ENCODE data around the gene GRIN2A. TPM values are rescaled to one million over a fixed set of nuclear protein-coding genes. Genes with fewer than 3 reads are reported as not detected.

GRIN2A gene
- total RNA-seq, 2 donors from 2014 or later, result 0.26 to 21.4 TPM

DNA sequence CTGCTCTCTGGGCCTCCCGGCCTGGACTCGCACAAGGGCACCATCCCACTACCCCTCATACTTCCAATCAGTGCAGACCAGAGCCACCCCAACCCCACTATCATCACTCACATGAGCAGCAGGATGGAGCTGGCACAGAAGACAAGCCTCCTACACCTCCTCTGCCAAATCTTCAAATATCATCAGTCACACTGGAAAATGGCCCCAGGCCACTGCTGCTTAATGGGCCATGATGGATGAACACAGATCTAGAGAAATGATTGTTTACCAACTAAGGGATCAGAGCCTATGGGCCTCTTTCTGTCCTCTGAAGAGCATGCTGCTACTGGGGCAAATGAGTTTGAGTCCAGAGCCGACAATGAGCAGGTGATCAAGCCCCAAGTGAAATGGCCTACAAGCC is 165.5 kb downstream of the GRIN2A start:
- ATAC-seq, result no peak
- Histone ChIP-seq H3K4me3 (no peak overlapping the region), H3K9me3 (no peaks in the 10 kb centered on the region), H3K27me3 (no peaks in the 10 kb centered on the region), H3K27ac (no peak overlapping the region), H3K36me3 (replicated peaks in 1 of 2; ENCODE audit: insufficient read depth in 1 of 2, low read depth in 2 of 2) (no peaks in the 10 kb centered on the region), H3K4me1 (no peaks in the 10 kb centered on the region)
- no peak for DNase-seq
- intact Hi-C loops (cut with DNase I), result no loop called here
- 45 to 54% methylated on average over 3 of the region's 3 CpGs for WGBS, 2 donors
- no peak for TF ChIP-seq POLR2A (IDR thresholded peaks at IDR 0.05)
- TF ChIP-seq, protein P1, sequence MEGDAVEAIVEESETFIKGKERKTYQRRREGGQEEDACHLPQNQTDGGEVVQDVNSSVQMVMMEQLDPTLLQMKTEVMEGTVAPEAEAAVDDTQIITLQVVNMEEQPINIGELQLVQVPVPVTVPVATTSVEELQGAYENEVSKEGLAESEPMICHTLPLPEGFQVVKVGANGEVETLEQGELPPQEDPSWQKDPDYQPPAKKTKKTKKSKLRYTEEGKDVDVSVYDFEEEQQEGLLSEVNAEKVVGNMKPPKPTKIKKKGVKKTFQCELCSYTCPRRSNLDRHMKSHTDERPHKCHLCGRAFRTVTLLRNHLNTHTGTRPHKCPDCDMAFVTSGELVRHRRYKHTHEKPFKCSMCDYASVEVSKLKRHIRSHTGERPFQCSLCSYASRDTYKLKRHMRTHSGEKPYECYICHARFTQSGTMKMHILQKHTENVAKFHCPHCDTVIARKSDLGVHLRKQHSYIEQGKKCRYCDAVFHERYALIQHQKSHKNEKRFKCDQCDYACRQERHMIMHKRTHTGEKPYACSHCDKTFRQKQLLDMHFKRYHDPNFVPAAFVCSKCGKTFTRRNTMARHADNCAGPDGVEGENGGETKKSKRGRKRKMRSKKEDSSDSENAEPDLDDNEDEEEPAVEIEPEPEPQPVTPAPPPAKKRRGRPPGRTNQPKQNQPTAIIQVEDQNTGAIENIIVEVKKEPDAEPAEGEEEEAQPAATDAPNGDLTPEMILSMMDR (IDR thresholded peaks at IDR 0.05), result no peak

GRCh38 chr16:10015397-10015796 is 166.8 kb downstream of the GRIN2A start:
- Histone ChIP-seq H3K36me3 (replicated peaks in 1 of 2; ENCODE audit: insufficient read depth in 1 of 2, low read depth in 2 of 2) (no peaks in the 10 kb centered on the region), H3K4me3 (no peak overlapping the region), H3K27ac (no peak overlapping the region), H3K27me3 (no peaks in the 10 kb centered on the region), H3K4me1 (no peaks in the 10 kb centered on the region), H3K9me3 (no peaks in the 10 kb centered on the region)
- TF ChIP-seq, protein P1 (IDR thresholded peaks at IDR 0.05), result no peak
- no peak for TF ChIP-seq POLR2A (IDR thresholded peaks at IDR 0.05)
- no peak for ATAC-seq
- DNase-seq, result no peak
- 79 to 87% methylated on average over 3 of the region's 3 CpGs for WGBS, 2 donors
- intact Hi-C loops (cut with DNase I), result no loop called here

GRCh38 chr16:10013774-10014173 is 168.5 kb downstream of the GRIN2A start:
- no peaks in the 10 kb centered on the region for H3K36me3 ChIP-seq (replicated peaks in 1 of 2; ENCODE audit: insufficient read depth in 1 of 2, low read depth in 2 of 2)
- intact Hi-C loops (cut with DNase I), result no loop called here
- 29 to 34% methylated on average over 5 of the region's 5 CpGs for WGBS, 2 donors
- no peaks in the 10 kb centered on the region for H3K9me3 ChIP-seq
- TF ChIP-seq, protein P1 (IDR thresholded peaks at IDR 0.05), result no peak
- TF ChIP-seq POLR2A (IDR thresholded peaks at IDR 0.05), result no peak
- no peak overlapping the region for H3K27ac ChIP-seq
- H3K4me3 ChIP-seq, result no peak overlapping the region
- no peaks in the 10 kb centered on the region for H3K27me3 ChIP-seq
- no peak for DNase-seq
- no peak for ATAC-seq
- no peaks in the 10 kb centered on the region for H3K4me1 ChIP-seq

GRCh38 chr16:10013364-10013763 is 168.9 kb downstream of the GRIN2A start:
- H3K27me3 ChIP-seq, result no peaks in the 10 kb centered on the region
- no peaks in the 10 kb centered on the region for H3K36me3 ChIP-seq (replicated peaks in 1 of 2; ENCODE audit: insufficient read depth in 1 of 2, low read depth in 2 of 2)
- no peak overlapping the region for H3K27ac ChIP-seq
- no peak for ATAC-seq
- TF ChIP-seq, protein P1 (IDR thresholded peaks at IDR 0.05), result no peak
- TF ChIP-seq POLR2A (IDR thresholded peaks at IDR 0.05), result no peak
- no peaks in the 10 kb centered on the region for H3K4me1 ChIP-seq
- no peaks in the 10 kb centered on the region for H3K9me3 ChIP-seq
- intact Hi-C loops (cut with DNase I), result no loop called here
- 63 to 64% methylated on average over 4 of the region's 4 CpGs for WGBS, 2 donors
- no peak for DNase-seq
- no peak overlapping the region for H3K4me3 ChIP-seq

- WGBS, 2 donors, result 63 to 76% methylated on average over 6 of the region's 6 CpGs
- Histone ChIP-seq H3K4me3 (no peak overlapping the region), H3K4me1 (no peaks in the 10 kb centered on the region), H3K36me3 (replicated peaks in 1 of 2; ENCODE audit: insufficient read depth in 1 of 2, low read depth in 2 of 2) (no peaks in the 10 kb centered on the region), H3K27me3 (no peaks in the 10 kb centered on the region), H3K9me3 (no peaks in the 10 kb centered on the region), H3K27ac (no peak overlapping the region)
- intact Hi-C loops (cut with DNase I), result no loop called here
- TF ChIP-seq POLR2A (IDR thresholded peaks at IDR 0.05), result no peak
- TF ChIP-seq, protein P1 (IDR thresholded peaks at IDR 0.05), result no peak
- no peak for ATAC-seq
- no peak for DNase-seq
Observed at GRCh38 chr16:10009684-10010083, 172.5 kb downstream of the GRIN2A start.

Measured in body of pancreas (tissue), 4 donors.